Mucosa of stomach (tissue), 1 donor: ENCODE results near the gene SREBF2.

Experiments used
- H3K27me3 ChIP-seq: one replicate; pipeline ENCODE4 v1.7.0; 2013; ENCODE audit warnings: mild to moderate bottlenecking, low read length; ENCODE audit not compliant: control insufficient read depth, insufficient read depth
- H3K36me3 ChIP-seq: one replicate; pipeline ENCODE4 v1.7.0; 2013; ENCODE audit warnings: low read length; ENCODE audit not compliant: control insufficient read depth, insufficient read depth
- H3K4me1 ChIP-seq: one replicate; pipeline ENCODE4 v1.7.0; 2013; ENCODE audit warnings: mild to moderate bottlenecking, low read length; ENCODE audit not compliant: control insufficient read depth, insufficient read depth
- H3K4me3 ChIP-seq: one replicate; pipeline ENCODE4 v1.7.0; 2013; ENCODE audit warnings: low read length
- H3K9ac ChIP-seq: one replicate; pipeline ENCODE4 v1.7.0; 2013; ENCODE audit warnings: mild to moderate bottlenecking, low read length, moderate library complexity
- H3K9me3 ChIP-seq: one replicate; pipeline ENCODE4 v1.7.0; 2013; ENCODE audit warnings: mild to moderate bottlenecking, low read length, moderate library complexity; ENCODE audit not compliant: control insufficient read depth
- donor health status: Pancreatic carcinoma.

Gene SREBF2

DNA sequence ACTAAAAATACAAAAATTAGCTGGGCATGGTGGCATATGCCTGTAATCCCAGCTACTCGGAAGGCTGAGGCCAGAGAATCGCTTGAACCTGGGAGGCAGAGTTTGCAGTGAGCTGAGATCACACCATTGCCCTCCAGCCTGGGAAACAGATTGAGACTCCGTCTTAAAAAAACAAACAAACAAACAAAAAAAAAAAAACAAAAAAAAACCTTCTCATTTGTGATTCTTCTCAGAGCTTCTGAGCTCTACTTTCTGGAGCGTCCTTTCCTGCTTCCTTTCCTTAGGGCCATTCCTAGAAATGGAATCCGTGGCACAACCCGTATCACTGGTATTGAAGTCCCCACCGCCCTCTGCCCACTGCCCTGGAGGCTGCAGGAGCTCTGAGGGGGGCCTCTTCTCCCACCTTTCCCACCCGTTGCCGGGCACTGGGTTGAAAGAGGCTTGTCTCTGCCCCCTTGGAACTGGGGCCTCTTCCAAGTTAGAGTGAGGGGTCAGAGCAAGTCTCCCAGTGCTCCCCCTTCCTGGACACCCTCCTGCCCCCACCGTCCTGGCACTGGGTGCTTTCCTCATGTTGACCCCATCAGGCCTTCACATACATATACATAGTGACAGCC, 83.9 kb downstream of the SREBF2 start:
- Histone ChIP-seq H3K27me3 (peaks cover 72% of the 10 kb centered on the region), H3K4me3 (no peak overlapping the region), H3K9ac (no peak overlapping the region), H3K9me3 (no peaks in the 10 kb centered on the region), H3K4me1 (peaks cover 18% of the 10 kb centered on the region), H3K36me3 (no peaks in the 10 kb centered on the region)

DNA sequence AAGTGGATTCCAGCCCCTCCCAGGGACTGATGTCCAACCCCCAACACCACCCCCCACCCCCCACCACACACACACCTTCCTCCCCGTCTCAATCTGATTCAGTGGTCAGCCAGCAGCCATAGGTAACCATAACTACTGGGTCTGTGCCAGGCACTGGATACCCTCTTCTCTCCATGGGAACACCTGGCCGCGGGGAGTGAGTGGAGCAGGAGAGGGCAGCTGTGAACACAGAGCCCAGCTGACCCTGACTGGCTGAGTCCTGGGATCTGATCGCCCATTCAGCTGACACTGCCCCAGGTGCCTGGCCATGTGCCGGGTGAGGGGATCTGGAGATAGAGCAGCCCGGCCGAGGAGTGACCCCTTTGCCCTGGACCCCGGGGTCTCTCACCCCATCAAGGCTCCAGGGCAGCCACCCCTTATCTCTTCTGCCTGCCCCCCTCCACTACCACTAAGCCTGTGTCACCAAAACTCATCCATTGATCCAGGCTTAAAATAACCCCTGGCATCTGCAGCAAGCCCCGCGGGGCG, 84.5 kb downstream of the SREBF2 start:
- Histone ChIP-seq H3K4me1 (peaks cover 18% of the 10 kb centered on the region), H3K27me3 (peaks cover 66% of the 10 kb centered on the region)

DNA sequence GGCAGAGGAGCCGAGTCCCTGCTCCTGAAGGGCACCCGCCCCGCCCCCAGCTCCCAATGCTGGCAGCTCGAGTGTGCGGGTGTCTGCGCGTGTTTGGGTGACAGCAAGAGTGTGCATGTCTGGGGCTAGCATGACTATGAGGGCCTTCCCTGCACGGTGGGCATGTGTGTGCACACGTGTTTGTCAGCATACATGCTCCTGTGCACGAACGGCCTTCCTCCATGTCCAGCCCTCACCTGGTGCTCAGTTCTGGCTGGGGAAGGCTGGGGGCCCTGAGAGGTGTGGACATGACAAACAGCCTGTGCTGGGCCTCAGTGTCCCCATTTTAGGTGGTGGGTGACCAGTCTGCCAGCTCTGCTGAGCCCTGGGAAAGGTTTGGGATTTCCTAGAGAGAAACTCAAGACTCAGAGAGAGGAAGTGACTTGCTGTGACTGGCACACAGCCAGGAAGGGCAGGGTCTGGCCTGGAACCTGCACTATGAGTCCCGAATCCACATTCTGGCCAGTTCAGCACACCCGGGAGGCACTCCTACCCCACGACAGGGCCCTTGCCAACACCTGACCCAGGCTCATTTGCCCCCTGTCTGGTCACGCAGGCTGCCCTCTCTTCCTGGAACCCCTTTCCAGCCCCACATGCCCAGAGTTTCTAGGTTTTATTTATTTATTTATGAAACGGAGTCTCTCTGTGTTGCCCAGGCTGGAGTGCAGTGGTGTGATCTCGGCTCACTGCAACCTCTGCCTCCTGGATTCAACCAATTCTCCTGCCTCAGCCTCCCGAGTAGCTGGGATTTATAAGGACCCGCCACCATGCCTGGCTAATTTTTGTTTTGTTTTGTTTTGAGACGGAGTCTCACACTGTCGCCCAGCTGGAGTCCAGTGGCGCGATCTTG, 85.2 kb downstream of the SREBF2 start:
- Histone ChIP-seq H3K36me3 (no peaks in the 10 kb centered on the region), H3K9me3 (no peaks in the 10 kb centered on the region), H3K4me3 (no peak overlapping the region), H3K27me3 (peaks cover 63% of the 10 kb centered on the region), H3K9ac (no peak overlapping the region), H3K4me1 (peaks cover 17% of the 10 kb centered on the region)

More for the DNA sequence above, 84.5 kb downstream of the SREBF2 start:
- Histone ChIP-seq H3K36me3 (no peaks in the 10 kb centered on the region), H3K9ac (no peak overlapping the region), H3K4me3 (no peak overlapping the region), H3K9me3 (no peaks in the 10 kb centered on the region)

DNA sequence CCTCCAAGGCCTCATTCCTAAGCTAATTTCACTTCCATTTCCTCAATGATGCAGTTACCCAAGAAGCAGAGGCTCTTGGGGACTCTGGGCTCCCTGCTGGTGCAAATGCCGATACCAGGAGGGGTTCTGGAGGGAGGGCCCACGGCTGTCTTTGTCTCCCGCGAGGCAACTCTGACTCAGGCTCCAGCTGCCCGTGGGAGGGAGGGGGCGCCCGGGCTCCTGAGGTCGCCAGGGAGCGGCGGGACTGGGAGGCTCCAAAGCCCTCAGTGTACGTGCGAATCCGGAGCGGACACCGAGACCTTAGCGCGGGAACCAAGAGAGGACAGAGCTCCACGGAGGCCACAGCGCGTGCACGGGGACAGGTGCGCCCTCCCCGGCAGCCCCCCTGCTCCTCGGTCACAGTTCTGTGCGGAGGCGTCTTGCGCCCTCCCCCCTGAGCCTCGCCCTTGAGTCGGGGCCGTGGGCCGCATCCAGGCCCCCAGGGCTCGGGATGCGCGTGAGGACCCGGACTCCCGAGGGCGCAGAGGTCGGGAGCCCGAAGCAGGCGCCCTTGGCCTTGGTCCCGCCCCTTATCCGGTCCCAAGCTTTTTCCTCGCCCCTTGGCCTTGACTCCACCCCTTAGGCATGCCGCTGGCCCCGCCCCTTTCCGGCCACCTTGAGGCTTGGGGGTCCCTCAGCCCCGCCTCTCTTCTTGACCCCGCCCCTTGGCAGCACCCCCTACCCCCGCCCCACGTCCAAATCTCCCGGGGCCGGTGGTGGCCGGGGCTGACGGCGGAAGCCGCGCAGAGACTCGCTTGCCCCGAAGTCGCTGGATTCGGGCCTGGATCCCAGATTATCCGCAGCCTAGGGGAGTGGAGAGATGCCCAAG, 86.7 kb downstream of the SREBF2 start:
- H3K4me3 ChIP-seq, result no peak overlapping the region
- H3K4me1 ChIP-seq, result peaks cover 15% of the 10 kb centered on the region
- no peaks in the 10 kb centered on the region for H3K36me3 ChIP-seq
- peak overlapping the region; percentile 50 for H3K9ac ChIP-seq
- H3K27me3 ChIP-seq, result peaks cover 57% of the 10 kb centered on the region
- H3K9me3 ChIP-seq, result no peaks in the 10 kb centered on the region

DNA sequence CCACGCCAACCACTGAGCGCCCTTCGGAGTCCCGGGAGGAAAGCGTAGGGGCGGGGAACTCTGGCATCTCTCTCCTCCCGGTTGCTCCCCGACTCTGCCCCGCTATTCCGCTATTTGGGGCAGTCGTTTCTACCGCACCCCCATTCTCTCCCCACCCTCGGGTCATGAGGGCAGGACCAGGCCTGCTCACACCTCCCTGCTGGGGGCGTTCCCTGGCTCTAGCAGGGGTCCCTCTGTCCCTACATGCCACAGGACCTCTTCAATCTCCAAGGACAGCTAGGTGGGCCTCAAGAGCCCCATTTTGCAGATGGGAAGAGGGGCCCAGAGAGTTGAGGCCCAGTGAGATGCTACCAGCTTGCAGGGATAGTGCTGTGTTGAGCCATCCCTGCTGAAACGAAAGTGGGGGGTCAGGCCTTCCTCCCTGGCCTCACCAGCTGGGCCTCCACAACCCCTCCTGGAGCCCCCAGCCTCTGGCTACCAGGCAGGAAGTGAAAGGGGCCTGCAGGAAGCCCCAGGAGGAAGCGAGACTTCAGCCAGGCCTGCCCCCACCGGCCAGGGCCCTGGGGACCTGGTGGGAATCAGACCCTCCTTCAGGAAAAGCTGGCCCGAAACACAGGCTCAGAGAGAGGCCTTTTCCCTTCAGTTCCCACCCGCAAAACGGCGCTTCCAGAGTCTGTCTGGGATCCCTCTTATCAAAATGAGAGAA, 87.5 kb downstream of the SREBF2 start:
- Histone ChIP-seq H3K4me1 (peaks cover 12% of the 10 kb centered on the region), H3K27me3 (peaks cover 54% of the 10 kb centered on the region), H3K36me3 (no peaks in the 10 kb centered on the region), H3K9ac (peak overlapping the region; percentile 15), H3K9me3 (no peaks in the 10 kb centered on the region), H3K4me3 (no peak overlapping the region)

DNA sequence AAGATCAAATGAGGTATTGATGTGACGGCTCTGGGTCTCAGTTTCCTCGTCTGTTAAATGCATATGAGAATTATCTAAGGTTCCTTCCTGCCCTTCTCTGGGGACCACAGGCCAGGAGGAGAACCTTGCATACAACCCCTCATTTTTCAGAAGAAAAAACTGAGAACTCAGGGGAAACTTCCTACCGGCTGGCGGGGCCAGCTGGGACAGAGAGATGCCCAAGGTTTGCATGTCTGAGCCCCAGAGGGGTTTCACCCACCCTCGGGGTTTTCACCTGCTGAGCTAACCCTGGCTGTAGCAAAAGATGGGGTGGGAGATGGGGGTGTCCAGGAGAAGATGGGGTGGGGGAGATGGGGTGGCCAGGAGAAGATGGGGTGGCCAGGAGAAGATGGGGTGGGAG, 89.4 kb downstream of the SREBF2 start:
- H3K4me3 ChIP-seq, result no peak overlapping the region
- no peak overlapping the region for H3K9ac ChIP-seq
- H3K36me3 ChIP-seq, result no peaks in the 10 kb centered on the region
- peaks cover 16% of the 10 kb centered on the region for H3K4me1 ChIP-seq
- no peaks in the 10 kb centered on the region for H3K9me3 ChIP-seq
- H3K27me3 ChIP-seq, result peaks cover 54% of the 10 kb centered on the region

DNA sequence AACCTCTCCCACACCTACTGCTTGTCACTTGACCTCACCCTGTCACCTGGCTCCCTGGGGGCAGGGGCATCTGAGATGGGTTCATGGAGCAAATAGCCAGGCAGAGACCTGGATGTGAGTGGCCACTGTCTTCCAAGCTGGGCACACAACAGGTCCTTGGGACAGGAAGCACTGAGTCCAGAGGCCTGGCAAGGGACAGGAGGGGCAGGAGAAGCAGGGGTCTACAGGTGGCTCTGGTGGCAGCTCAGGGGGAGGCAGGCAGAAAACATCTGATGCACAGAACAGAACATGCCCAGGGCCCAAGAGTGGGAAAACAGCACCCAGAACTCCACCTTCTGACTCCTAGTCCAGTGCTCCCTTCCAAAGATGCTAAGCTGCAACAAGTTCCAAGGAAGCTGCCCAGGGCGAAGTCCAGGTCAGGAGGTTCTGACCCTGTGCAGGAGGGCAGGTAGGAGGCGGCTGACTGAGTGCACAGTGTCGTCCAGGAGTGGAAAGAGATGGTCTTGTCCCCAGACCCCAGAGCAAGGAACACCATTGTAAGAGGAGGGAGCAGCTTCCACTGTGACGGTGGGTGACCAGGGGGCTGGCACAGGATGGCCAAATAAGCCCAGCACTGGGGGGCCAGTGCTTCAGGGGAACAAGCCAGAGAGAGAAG, 90.2 kb downstream of the SREBF2 start:
- Histone ChIP-seq H3K9me3 (no peaks in the 10 kb centered on the region), H3K9ac (no peak overlapping the region), H3K36me3 (no peaks in the 10 kb centered on the region), H3K4me1 (peaks cover 13% of the 10 kb centered on the region), H3K27me3 (peaks cover 47% of the 10 kb centered on the region), H3K4me3 (no peak overlapping the region)

DNA sequence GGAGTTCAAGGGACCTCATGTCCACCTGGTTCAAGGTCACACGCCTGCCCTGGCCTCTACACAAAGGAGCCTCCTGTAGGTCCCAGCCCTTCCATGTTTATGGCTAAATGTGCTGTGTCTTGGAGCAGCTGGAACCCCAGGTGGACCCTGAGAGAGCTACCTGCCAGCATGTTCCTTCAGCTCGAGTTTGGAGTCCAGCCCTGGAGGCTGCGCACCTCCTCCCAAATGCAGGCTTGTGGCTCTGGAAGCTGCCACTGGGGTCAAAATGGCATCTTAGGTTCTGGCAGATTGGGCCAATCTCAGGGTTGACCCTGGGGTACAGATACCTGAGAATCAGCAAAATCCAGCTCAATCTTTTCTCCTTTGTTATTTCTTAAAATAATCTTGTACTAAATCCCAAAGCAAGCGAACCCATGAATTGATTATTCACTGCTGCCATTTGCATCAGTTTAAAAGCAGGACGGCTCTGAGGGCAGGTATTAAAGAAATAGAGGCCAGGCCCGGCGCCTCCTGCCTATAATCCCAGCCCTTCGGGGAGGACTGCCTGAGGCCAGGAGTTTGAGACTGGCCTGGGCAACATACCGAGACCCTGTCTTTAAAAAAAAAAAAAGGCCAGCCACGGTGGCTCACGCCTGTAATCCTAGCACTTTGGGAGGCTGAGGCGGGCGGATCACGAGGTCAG, 90.8 kb downstream of the SREBF2 start:
- no peak overlapping the region for H3K4me3 ChIP-seq
- H3K27me3 ChIP-seq, result peaks cover 43% of the 10 kb centered on the region
- no peaks in the 10 kb centered on the region for H3K36me3 ChIP-seq
- no peaks in the 10 kb centered on the region for H3K9me3 ChIP-seq
- peaks cover 12% of the 10 kb centered on the region for H3K4me1 ChIP-seq
- H3K9ac ChIP-seq, result no peak overlapping the region

DNA sequence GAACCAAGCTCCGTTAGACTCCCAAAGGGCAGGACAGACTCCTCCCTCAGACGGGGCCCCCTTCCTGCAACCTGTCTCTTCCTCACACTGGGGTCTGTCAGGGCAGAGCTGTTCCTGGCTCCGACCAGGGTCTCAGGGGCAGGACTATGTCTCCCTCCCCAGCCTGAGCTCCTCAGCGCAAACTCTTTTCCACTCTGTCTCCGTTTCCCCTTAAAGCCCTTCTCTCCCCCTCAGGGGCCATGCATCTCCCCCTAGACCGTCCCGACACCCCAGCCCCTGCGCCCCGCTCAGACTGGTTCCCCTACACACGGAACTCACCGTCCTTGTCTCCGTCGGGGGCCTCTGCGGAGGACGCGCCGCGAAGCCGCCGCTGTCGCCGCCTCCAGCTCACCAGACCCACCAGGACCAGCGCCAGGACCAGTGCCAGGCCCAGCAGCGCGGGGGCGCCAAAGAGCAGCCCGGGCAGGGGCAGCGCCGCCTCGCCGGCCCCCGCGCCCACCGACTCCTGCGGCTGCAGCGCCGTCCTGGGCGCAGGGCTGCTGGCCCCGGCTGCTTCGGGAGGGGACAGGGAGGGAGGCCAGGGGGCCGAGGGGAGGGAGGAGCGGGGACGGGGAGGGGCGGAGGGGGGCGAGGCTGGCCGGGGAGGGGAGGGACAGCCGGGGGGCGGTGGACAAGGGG, 93.0 kb downstream of the SREBF2 start:
- Histone ChIP-seq H3K9me3 (no peaks in the 10 kb centered on the region), H3K4me1 (peaks cover 4% of the 10 kb centered on the region), H3K9ac (no peak overlapping the region), H3K27me3 (peaks cover 29% of the 10 kb centered on the region), H3K4me3 (no peak overlapping the region), H3K36me3 (no peaks in the 10 kb centered on the region)

DNA sequence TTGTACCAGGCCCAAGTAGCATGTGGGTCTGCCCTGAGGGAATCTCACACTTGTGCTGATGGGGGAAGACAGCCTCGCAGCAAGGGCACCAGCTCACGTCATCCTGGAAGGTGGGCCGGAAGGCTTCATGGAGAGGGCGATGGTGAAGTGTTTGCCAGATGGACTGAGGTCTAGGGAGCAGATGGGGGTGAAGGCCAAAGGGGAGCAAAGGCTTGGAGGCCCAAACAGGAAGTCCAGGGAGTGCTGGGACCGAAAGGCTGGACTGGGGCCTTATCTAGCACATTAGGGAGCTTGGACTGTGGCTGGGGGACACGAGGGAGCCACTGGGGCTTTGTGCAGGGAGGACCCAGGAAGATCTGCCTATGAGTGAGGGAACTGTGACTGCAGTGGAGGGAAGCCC, 94.9 kb downstream of the SREBF2 start:
- no peak overlapping the region for H3K4me3 ChIP-seq
- peaks cover 28% of the 10 kb centered on the region for H3K27me3 ChIP-seq
- peaks cover 4% of the 10 kb centered on the region for H3K4me1 ChIP-seq
- no peaks in the 10 kb centered on the region for H3K36me3 ChIP-seq
- H3K9me3 ChIP-seq, result no peaks in the 10 kb centered on the region
- H3K9ac ChIP-seq, result no peak overlapping the region
